HepG2 (cell line): ENCODE data around the gene BICDL1. TPM values are rescaled to one million over a fixed set of nuclear protein-coding genes. Genes with fewer than 3 reads are reported as not detected.

Experiments
- ATAC-seq: fragments of 200-7000 bp; cut with Tn5 transposase; 3 replicates; pipeline ENCODE4 v1.9.1; 2020; ENCODE audit warnings: mild to moderate bottlenecking, moderate library complexity
- BruUV-seq: library from RNA; stranded (reverse); fragments of 400-500 nt; replicated peaks from 2 replicates; lab custom pipeline; 2021; lab: Mats Ljungman, UMichigan
- CTCF ChIA-PET: fragments of 300-600 bp; formaldehyde crosslinking; extraction: SDS; loops from one replicate; lab custom pipeline; 2021; ENCODE audit warnings: low total read pairs, inconsistent platforms, low intra/inter-chr PET ratio; lab: Yijun Ruan, JAX
- POLR2A ChIA-PET: fragments of 350-600 bp; sonication (Branson Sonifier 250); formaldehyde crosslinking; loops from one replicate; lab custom pipeline; 2020; ENCODE audit warnings: antibody characterized with exemption, inconsistent platforms; lab: Yijun Ruan, JAX
- DNase-seq: peaks from one replicate; pipeline ENCODE4 v3.0.0-alpha.2; 2015; ENCODE audit warnings: low spot score
- FAIRE-seq: peaks from 3 replicates; lab custom pipeline; 2011; peaks lifted over from hg19 to GRCh38; lab: Jason Lieb, UNC
- H2AFZ ChIP-seq: one replicate; pipeline ENCODE4 v1.6.1; 2011; ENCODE audit warnings: low read length, inconsistent platforms
- H3K27ac ChIP-seq: fragments of 300-600 bp; 3 replicates; pipeline ENCODE4 v1.8.0; 2011; ENCODE audit warnings: mixed run types, mild to moderate bottlenecking, mixed read lengths, low read length, inconsistent platforms; ENCODE audit not compliant: insufficient read depth; ENCODE audit errors: extremely low read length
- H3K27me3 ChIP-seq, 2 experiments: fragments of 200-600 bp in 1 of 2; 2 replicates in 1 of 2; 3 replicates in 1 of 2; pipeline versions ENCODE4 v1.6.0 to v1.8.0; 2011; ENCODE audit warnings: low read length in 2 of 2, mild to moderate bottlenecking in 2 of 2, moderate library complexity in 2 of 2, inconsistent platforms in 1 of 2; ENCODE audit not compliant: insufficient read depth in 2 of 2, control insufficient read depth in 1 of 2
- H3K36me3 ChIP-seq, 2 experiments: fragments of 200-600 bp in 1 of 2; replicated peaks in 1 of 2; 2 replicates in 1 of 2; 3 replicates in 1 of 2; pipeline versions ENCODE4 v1.5.1 to v1.8.0; 2011; ENCODE audit warnings: low read length in 2 of 2, inconsistent platforms in 1 of 2; ENCODE audit not compliant: insufficient read depth in 2 of 2, control insufficient read depth in 1 of 2
- H3K4me1 ChIP-seq: 2 replicates; pipeline ENCODE4 v1.5.1; 2012; ENCODE audit warnings: low read length, inconsistent platforms; ENCODE audit not compliant: insufficient read depth
- H3K4me2 ChIP-seq: 2 replicates; pipeline ENCODE4 v1.6.0; 2011; ENCODE audit warnings: low read depth, low read length, inconsistent platforms
- H3K4me3 ChIP-seq, 3 experiments: fragments of 200-600 bp in 1 of 3; sonication (generic), shearing (Covaris generic) in 1 of 3; replicated peaks in 1 of 3; 2 replicates each; pipeline ENCODE4 v1.5.1; 2011 to 2016; ENCODE audit warnings: low read length in 3 of 3, inconsistent platforms in 2 of 3, low read depth in 2 of 3, mild to moderate bottlenecking in 2 of 3, control low read depth in 1 of 3, mixed read lengths in 1 of 3; ENCODE audit not compliant: insufficient read depth in 1 of 3
- H3K79me2 ChIP-seq: one replicate; pipeline ENCODE4 v1.6.1; 2011; ENCODE audit warnings: low read length, inconsistent platforms; ENCODE audit not compliant: insufficient read depth
- H3K9ac ChIP-seq: 2 replicates; pipeline ENCODE4 v1.6.0; 2011; ENCODE audit warnings: mild to moderate bottlenecking, low read depth, low read length, inconsistent platforms; ENCODE audit not compliant: insufficient read depth
- H3K9me3 ChIP-seq: 2 replicates; pipeline ENCODE4 v1.5.1; 2012; ENCODE audit warnings: mild to moderate bottlenecking, low read length
- H4K20me1 ChIP-seq: 2 replicates; pipeline ENCODE4 v1.6.0; 2011; ENCODE audit warnings: inconsistent platforms, mild to moderate bottlenecking, low read length, moderate library complexity; ENCODE audit not compliant: insufficient read depth
- ELK4 ChIP-seq: sonication (generic); formaldehyde crosslinking; IDR thresholded peaks from 2 replicates; pipeline ENCODE4 v1.9.0; 2021; ENCODE audit warnings: missing genetic modification reagents, borderline replicate concordance
- KDM6A ChIP-seq: IDR thresholded peaks from 2 replicates; pipeline ENCODE4 v1.6.1; 2016; ENCODE audit warnings: low read depth
- RAD51 ChIP-seq: fragments of 450-650 bp; IDR thresholded peaks from 2 replicates; pipeline ENCODE4 v1.6.1; 2016; ENCODE audit warnings: borderline replicate concordance
- RFX5 ChIP-seq: IDR thresholded peaks from 2 replicates; pipeline ENCODE4 v1.6.1; 2011; ENCODE audit warnings: low read depth, low read length, improper control_type of control experiment
- ZKSCAN1 ChIP-seq: fragments of 150-350 bp; IDR thresholded peaks from 2 replicates; pipeline ENCODE4 v1.6.1; 2014; ENCODE audit warnings: low read length
- ZNF207 ChIP-seq: fragments of 450-650 bp; IDR thresholded peaks from 2 replicates; pipeline ENCODE4 v1.6.1; 2016; ENCODE audit warnings: antibody characterized with exemption, borderline replicate concordance
- ZNF878 ChIP-seq: sonication (generic); formaldehyde crosslinking; IDR thresholded peaks from 2 replicates; pipeline ENCODE4 v1.8.1; 2023; ENCODE audit warnings: mild to moderate bottlenecking, missing genetic modification reagents, moderate library complexity
- WGBS: methylation state at CpG from one replicate; pipeline ENCODE4 v1.1.6; 2017; ENCODE audit warnings: low lambda C conversion rate; 5-methylcytosine and 5-hydroxymethylcytosine counted together
- in situ Hi-C: cut with HindIII; loops from 2 replicates; pipeline ENCODE4 v1.10.0; 2017; ENCODE audit warnings: low pct_unique_long_range_greater_than_20kb; ENCODE audit not compliant: extremely low pct_ligation_motif_present
- intact Hi-C: fragments of 100-400 bp; cut with micrococcal nuclease; formaldehyde crosslinking; loops from one replicate; pipeline ENCODE4 v1.10.0; 2022; ENCODE audit not compliant: unreplicated experiment
- polyA plus RNA-seq, 8 experiments: library from polyadenylated mRNA; depleted of rRNA in 3 of 8; stranded (reverse) in 7 of 8; unstranded in 1 of 8; fragments of >200 nt; fragmentation: Illumina TruSeq in 4 of 8; extraction: Trizol in 4 of 8; gene quantifications; 2 replicates each; pipeline versions ENCODE4 v1.2.1 to v1.2.3, GENCODE V29; 2011 to 2016; ENCODE audit warnings: low read depth in 4 of 8, missing spikeins in 1 of 8, mixed read lengths in 1 of 8; ENCODE audit not compliant: insufficient read depth in 1 of 8
- total RNA-seq, 5 experiments: library from RNA; depleted of rRNA; stranded (reverse); fragments of >200 nt; fragmentation: Illumina TruSeq; extraction: Trizol; gene quantifications; 2 replicates each; pipeline ENCODE4 v1.2.3, GENCODE V29; 2016; ENCODE audit warnings: low read depth in 1 of 5

Gene BICDL1
- total and polyA plus RNA-seq, 2 of the 13 experiments (the other 11 are each of a cell fraction or from before 2014, with no cell fraction given), result 3.6 to 9.7 TPM

GRCh38 chr12:120019938-120020337 is 30.9 kb downstream of the BICDL1 start:
- WGBS, result 90% methylated on average over 5 of the region's 5 CpGs
- DNase-seq, result no peak
- no peak overlapping the region for H3K4me2 ChIP-seq
- no peak for FAIRE-seq
- no peaks in the 10 kb centered on the region for H3K36me3 ChIP-seq
- peaks cover 8% of the 10 kb centered on the region for H3K4me1 ChIP-seq
- TF ChIP-seq RFX5, result no peak
- no peak for TF ChIP-seq ZNF207
- no peak for TF ChIP-seq ZNF878 (CRISPR knock-in tag)
- no peak for TF ChIP-seq KDM6A (CRISPR knock-in tag)
- no peak for TF ChIP-seq ZKSCAN1
- intact Hi-C loops, result no loop called here
- ATAC-seq, result no peak
- no peaks in the 10 kb centered on the region for H3K9me3 ChIP-seq
- in situ Hi-C loops, result no loop called here
- H3K79me2 ChIP-seq, result no peaks in the 10 kb centered on the region
- no peak overlapping the region for H2AFZ ChIP-seq
- ChIA-PET POLR2A (no interaction called here), CTCF (no interaction called here)
- H3K4me3 ChIP-seq, result no peak overlapping the region
- no peak overlapping the region for H3K9ac ChIP-seq
- BruUV-seq, result no TSS peak
- no peaks in the 10 kb centered on the region for H3K27me3 ChIP-seq
- no peak overlapping the region for H3K27ac ChIP-seq
- no peaks in the 10 kb centered on the region for H4K20me1 ChIP-seq

- BruUV-seq, result no TSS peak
- Histone ChIP-seq H3K9ac (no peak overlapping the region), H3K79me2 (no peaks in the 10 kb centered on the region), H3K36me3 (no peaks in the 10 kb centered on the region), H3K27ac (no peak overlapping the region), H2AFZ (no peak overlapping the region), H4K20me1 (no peaks in the 10 kb centered on the region), H3K4me1 (no peaks in the 10 kb centered on the region), H3K4me3 (no peak overlapping the region), H3K9me3 (no peaks in the 10 kb centered on the region), H3K4me2 (no peak overlapping the region), H3K27me3 (no peaks in the 10 kb centered on the region)
- FAIRE-seq (no peak), ATAC-seq (no peak), DNase-seq (no peak)
- 53% methylated on average over 2 of the region's 2 CpGs for WGBS
- ChIA-PET CTCF (no interaction called here), POLR2A (no interaction called here)
- TF ChIP-seq ELK4 (no peak), RAD51 (no peak)
- in situ Hi-C loops (no loop called here), intact Hi-C loops (no loop called here)
These were observed 35.2 kb downstream of the BICDL1 start for GRCh38 chr12:120024193-120024592.
